GM18867 (cell line): Measurements from ENCODE around the gene EPYC.
A peak's percentile ranks its signal among the peaks of the same experiment; 100 is the strongest.

Experiments used
- ATAC-seq: cut with Tn5 transposase; IDR thresholded peaks from one replicate; pipeline ENCODE4 v1.9.1; 2021; ENCODE audit warnings: mild to moderate bottlenecking, moderate library complexity; ENCODE audit not compliant: unreplicated experiment

The EPYC gene

GRCh38 chr12:90959538-90960139 lies 45.1 kb downstream of the EPYC start:
- peak; percentile 89 for ATAC-seq

- no peak for ATAC-seq
Observed at GRCh38 chr12:90959032-90959431, 45.7 kb downstream of the EPYC start.

GRCh38 chr12:90958347-90958746 lies 46.4 kb downstream of the EPYC start:
- ATAC-seq: no peak

GRCh38 chr12:90954921-90955320 lies 49.9 kb downstream of the EPYC start, which contains the start of gene CCER1:
CCER1 (minus strand) TSS chr12:90955176; CDS start chr12:90954742, 434 bp downstream.
- no peak for ATAC-seq

GRCh38 chr12:90954428-90954827 lies 50.3 kb downstream of the EPYC start:
- no peak for ATAC-seq

GRCh38 chr12:90953956-90954421 lies 50.8 kb downstream of the EPYC start:
- ATAC-seq: no peak

GRCh38 chr12:90951432-90952105 lies 53.2 kb downstream of the EPYC start:
- no peak for ATAC-seq

- no peak for ATAC-seq
Observed at GRCh38 chr12:90947869-90948268, 56.9 kb downstream of the EPYC start.

GRCh38 chr12:90945070-90945649 lies 59.6 kb downstream of the EPYC start:
- ATAC-seq: peak; percentile 84

- ATAC-seq: no peak
Observed at GRCh38 chr12:90943255-90943654, 61.5 kb downstream of the EPYC start.

- ATAC-seq: peak; percentile 82
Observed at GRCh38 chr12:90940872-90941499, 63.8 kb downstream of the EPYC start.

- no peak for ATAC-seq
Observed at GRCh38 chr12:90939382-90939781, 65.4 kb downstream of the EPYC start.

- no peak for ATAC-seq
Observed at GRCh38 chr12:90938451-90938850, 66.3 kb downstream of the EPYC start.

- no peak for ATAC-seq
Observed at GRCh38 chr12:90937651-90938050, 67.1 kb downstream of the EPYC start.

GRCh38 chr12:90936230-90937005 lies 68.4 kb downstream of the EPYC start:
- ATAC-seq: no peak

GRCh38 chr12:90925562-90925961 lies 79.2 kb downstream of the EPYC start:
- ATAC-seq: no peak

GRCh38 chr12:90924406-90924805 lies 80.4 kb downstream of the EPYC start:
- no peak for ATAC-seq

GRCh38 chr12:90922145-90922627 lies 82.6 kb downstream of the EPYC start:
- no peak for ATAC-seq

- ATAC-seq: no peak
Observed at GRCh38 chr12:90921536-90921935, 83.2 kb downstream of the EPYC start.

GRCh38 chr12:90920222-90920621 lies 84.5 kb downstream of the EPYC start:
- ATAC-seq: no peak

GRCh38 chr12:90917431-90917830 lies 87.3 kb downstream of the EPYC start:
- no peak for ATAC-seq
